IMR-90 (cell line): ENCODE results near the gene TOB2. TPM values are rescaled to one million over a fixed set of nuclear protein-coding genes. Genes with fewer than 3 reads are reported as not detected.

Source experiments
- ATAC-seq: fragments of 200-7000 bp; cut with Tn5 transposase; 2 replicates; pipeline ENCODE4 v1.9.1; 2020; ENCODE audit warnings: low read depth, mild to moderate bottlenecking, moderate library complexity
- BruUV-seq: library from RNA; stranded (reverse); fragments of 400-500 nt; replicated peaks from 2 replicates; lab custom pipeline; 2021; lab: Mats Ljungman, UMichigan
- CTCF ChIA-PET: fragments of 300-600 bp; formaldehyde crosslinking; extraction: SDS; loops from one replicate; lab custom pipeline; 2021; ENCODE audit warnings: antibody characterized with exemption; lab: Yijun Ruan, JAX
- POLR2A ChIA-PET: fragments of 300-600 bp; sonication (Branson Sonifier 250); formaldehyde crosslinking; loops from one replicate; lab custom pipeline; 2022; ENCODE audit warnings: antibody characterized with exemption; ENCODE audit not compliant: unreplicated experiment; lab: Charles Lee
- DNase-seq: peaks from one replicate; pipeline ENCODE4 v3.0.0; 2013
- H2AFZ ChIP-seq: replicated peaks from 2 replicates; pipeline ENCODE3; 2013; ENCODE audit warnings: low read length, mild to moderate bottlenecking; ENCODE audit not compliant: poor library complexity
- H2AK5ac ChIP-seq: 2 replicates; pipeline ENCODE4 v1.6.1; 2013; ENCODE audit warnings: low read depth, low read length, inconsistent platforms
- H2AK9ac ChIP-seq: replicated peaks from 2 replicates; pipeline ENCODE3; 2013; ENCODE audit warnings: mild to moderate bottlenecking, low read depth, low read length, moderate library complexity; ENCODE audit not compliant: poor library complexity
- H2BK120ac ChIP-seq: 2 replicates; pipeline ENCODE4 v1.6.1; 2013; ENCODE audit warnings: low read depth, low read length, inconsistent platforms
- H2BK15ac ChIP-seq: 3 replicates; pipeline ENCODE4 v1.6.1; 2013; ENCODE audit warnings: low read depth, low read length, inconsistent platforms
- H2BK20ac ChIP-seq: 2 replicates; pipeline ENCODE4 v1.6.1; 2013; ENCODE audit warnings: low read depth, mild to moderate bottlenecking, inconsistent platforms, low read length, moderate library complexity
- H2BK5ac ChIP-seq: 2 replicates; pipeline ENCODE4 v1.6.1; 2013; ENCODE audit warnings: mild to moderate bottlenecking, low read depth, low read length, inconsistent platforms; ENCODE audit not compliant: poor library complexity, severe bottlenecking
- H3K14ac ChIP-seq: replicated peaks from 2 replicates; pipeline ENCODE4 v1.6.1; 2013; ENCODE audit warnings: low read depth, low read length, inconsistent platforms
- H3K18ac ChIP-seq: 2 replicates; pipeline ENCODE4 v1.6.1; 2013; ENCODE audit warnings: low read depth, low read length, control low read depth
- H3K23ac ChIP-seq: 2 replicates; pipeline ENCODE4 v1.6.1; 2013; ENCODE audit warnings: low read depth, low read length, inconsistent platforms
- H3K27ac ChIP-seq: 2 replicates; pipeline ENCODE4 v1.5.1; 2013; ENCODE audit warnings: mild to moderate bottlenecking, control low read depth, low read length; ENCODE audit not compliant: insufficient read depth
- H3K27me3 ChIP-seq: 2 replicates; pipeline ENCODE4 v1.6.1; 2013; ENCODE audit warnings: low read length; ENCODE audit not compliant: control insufficient read depth, insufficient read depth
- H3K36me3 ChIP-seq: 2 replicates; pipeline ENCODE4 v1.6.1; 2013; ENCODE audit warnings: low read length, mixed read lengths; ENCODE audit not compliant: control insufficient read depth, insufficient read depth
- H3K4ac ChIP-seq: 2 replicates; pipeline ENCODE4 v1.6.1; 2013; ENCODE audit warnings: low read depth, low read length, inconsistent platforms
- H3K4me1 ChIP-seq: 2 replicates; pipeline ENCODE4 v1.6.1; 2013; ENCODE audit warnings: low read length, mixed read lengths; ENCODE audit not compliant: control insufficient read depth, insufficient read depth
- H3K4me2 ChIP-seq: 2 replicates; pipeline ENCODE4 v1.6.1; 2013; ENCODE audit warnings: low read depth, mild to moderate bottlenecking, control low read depth, low read length, moderate library complexity
- H3K4me3 ChIP-seq: 2 replicates; pipeline ENCODE4 v1.5.1; 2013; ENCODE audit warnings: low read depth, mild to moderate bottlenecking, control low read depth, low read length, moderate library complexity; ENCODE audit not compliant: insufficient read depth
- H3K56ac ChIP-seq: 2 replicates; pipeline ENCODE4 v1.6.1; 2013; ENCODE audit warnings: low read length, inconsistent platforms; ENCODE audit not compliant: insufficient read depth; ENCODE audit errors: extremely low read depth
- H3K79me1 ChIP-seq, 2 experiments: 2 replicates each; pipeline ENCODE4 v1.6.1; 2013; ENCODE audit warnings: low read length in 2 of 2, inconsistent platforms in 1 of 2, low read depth in 1 of 2
- H3K9ac ChIP-seq: 2 replicates; pipeline ENCODE4 v1.6.1; 2013; ENCODE audit warnings: low read depth, low read length, control low read depth
- H3K9me1 ChIP-seq: 2 replicates; pipeline ENCODE4 v1.6.1; 2013; ENCODE audit warnings: low read length, inconsistent platforms; ENCODE audit not compliant: insufficient read depth
- H3K9me3 ChIP-seq: 2 replicates; pipeline ENCODE4 v1.6.1; 2013; ENCODE audit warnings: low read length; ENCODE audit not compliant: control insufficient read depth, insufficient read depth
- H4K20me1 ChIP-seq: 2 replicates; pipeline ENCODE4 v1.6.1; 2013; ENCODE audit warnings: low read length, inconsistent platforms; ENCODE audit not compliant: insufficient read depth
- H4K5ac ChIP-seq: 2 replicates; pipeline ENCODE4 v1.6.1; 2013; ENCODE audit warnings: mild to moderate bottlenecking, low read depth, low read length, control low read depth
- H4K8ac ChIP-seq, 2 experiments: 2 replicates each; pipeline ENCODE4 v1.6.1; 2013; ENCODE audit warnings: low read depth in 2 of 2, low read length in 2 of 2, control low read depth in 1 of 2, inconsistent platforms in 1 of 2
- H4K91ac ChIP-seq: 2 replicates; pipeline ENCODE4 v1.6.1; 2013; ENCODE audit warnings: low read depth, low read length, inconsistent platforms; ENCODE audit not compliant: insufficient read depth
- BHLHE40 ChIP-seq: fragments of 150-350 bp; IDR thresholded peaks from 2 replicates; pipeline ENCODE4 v1.6.1; 2016; ENCODE audit warnings: mild to moderate bottlenecking, low read depth, low read length
- CEBPB ChIP-seq: IDR thresholded peaks from 2 replicates; pipeline ENCODE4 v1.6.1; 2012; ENCODE audit warnings: low read depth, low read length, improper control_type of control experiment
- CHD1 ChIP-seq: IDR thresholded peaks from 2 replicates; pipeline ENCODE4 v1.6.1; 2012; ENCODE audit warnings: low read depth, low read length, improper control_type of control experiment
- CTCF ChIP-seq: conservative IDR thresholded peaks from 2 replicates; pipeline ENCODE4 v1.5.1; 2012; ENCODE audit warnings: mild to moderate bottlenecking, low read depth, low read length, improper control_type of control experiment
- ELK1 ChIP-seq: fragments of 150-350 bp; IDR thresholded peaks from 2 replicates; pipeline ENCODE4 v1.6.1; 2016; ENCODE audit warnings: low read depth, mild to moderate bottlenecking, low read length, moderate library complexity, borderline replicate concordance
- FOS ChIP-seq: fragments of 150-350 bp; IDR thresholded peaks from 2 replicates; pipeline ENCODE4 v1.6.1; 2016; ENCODE audit warnings: low read depth, low read length
- MAFK ChIP-seq: IDR thresholded peaks from 2 replicates; pipeline ENCODE4 v1.6.1; 2012; ENCODE audit warnings: low read depth, low read length, improper control_type of control experiment
- MAZ ChIP-seq: IDR thresholded peaks from 2 replicates; pipeline ENCODE4 v1.6.1; 2012; ENCODE audit warnings: low read depth, mild to moderate bottlenecking, low read length, improper control_type of control experiment, moderate library complexity, borderline replicate concordance
- MXI1 ChIP-seq: IDR thresholded peaks from 2 replicates; pipeline ENCODE4 v1.6.1; 2012; ENCODE audit warnings: low read depth, mild to moderate bottlenecking, low read length, moderate library complexity, borderline replicate concordance
- NFE2L2 ChIP-seq: fragments of 150-350 bp; IDR thresholded peaks from 2 replicates; pipeline ENCODE4 v1.6.1; 2016; ENCODE audit warnings: low read depth, mild to moderate bottlenecking, low read length
- POLR2A ChIP-seq: IDR thresholded peaks from 2 replicates; pipeline ENCODE4 v1.6.1; 2012; ENCODE audit warnings: mild to moderate bottlenecking, low read depth, low read length
- RAD21 ChIP-seq: IDR thresholded peaks from 2 replicates; pipeline ENCODE4 v1.6.1; 2012; ENCODE audit warnings: low read length, improper control_type of control experiment
- RCOR1 ChIP-seq: IDR thresholded peaks from 2 replicates; pipeline ENCODE4 v1.6.1; 2012; ENCODE audit warnings: mild to moderate bottlenecking, low read length, improper control_type of control experiment; ENCODE audit not compliant: insufficient replicate concordance
- RFX5 ChIP-seq: IDR thresholded peaks from 2 replicates; pipeline ENCODE4 v1.8.0; 2012; ENCODE audit warnings: low read depth, mild to moderate bottlenecking, low read length, moderate library complexity
- SMC3 ChIP-seq: fragments of 150-350 bp; IDR thresholded peaks from 2 replicates; pipeline ENCODE4 v1.6.1; 2016; ENCODE audit warnings: low read depth, mild to moderate bottlenecking, antibody characterized with exemption, low read length, moderate library complexity
- WGBS, 2 experiments: methylation state at CpG; one replicate each; pipeline versions ENCODE4 v1.1.5 to v1.1.7; 2013; ENCODE audit warnings: missing lambda C conversion rate in 2 of 2; ENCODE audit not compliant: insufficient read length in 1 of 2; ENCODE audit errors: extremely low coverage in 2 of 2; 5-methylcytosine and 5-hydroxymethylcytosine counted together
- dilution Hi-C: fragments of 300-500 bp; cut with HindIII; formaldehyde crosslinking; loops from one replicate; pipeline ENCODE4 v1.14.3; 2018; ENCODE audit warnings: low sequenced_read_pairs; ENCODE audit not compliant: unreplicated experiment
- in situ Hi-C: fragments of 300-500 bp; cut with MboI; formaldehyde crosslinking; loops from 3 replicates; pipeline ENCODE4 v1.14.3; 2019; ENCODE audit warnings: low sequenced_read_pairs, inconsistent platforms, mixed read lengths
- intact Hi-C: fragments of 100-400 bp; cut with micrococcal nuclease; formaldehyde crosslinking; loops from 2 replicates; pipeline ENCODE4 v1.10.0; 2022
- polyA plus RNA-seq, 3 experiments: library from polyadenylated mRNA; depleted of rRNA; stranded (reverse); fragments of >200 nt; gene quantifications; 2 replicates each; pipeline ENCODE4 v1.2.3, GENCODE V29; 2012; ENCODE audit warnings: low replicate concordance in 1 of 3
- total RNA-seq: library from RNA; depleted of rRNA; stranded (reverse); fragments of >200 nt; gene quantifications from 2 replicates; pipeline ENCODE4 v1.2.3, GENCODE V29; 2012
- TF ChIP-seq, protein P1 (sequence below): fragments of 150-350 bp; IDR thresholded peaks from 2 replicates; pipeline ENCODE4 v1.6.1; 2017; ENCODE audit warnings: mild to moderate bottlenecking, antibody characterized with exemption, low read length, low read depth

Gene TOB2
- total and polyA plus RNA-seq, 2 of the 4 experiments (the other 2 are of a cell fraction) = 17.4 to 23.3 TPM

DNA sequence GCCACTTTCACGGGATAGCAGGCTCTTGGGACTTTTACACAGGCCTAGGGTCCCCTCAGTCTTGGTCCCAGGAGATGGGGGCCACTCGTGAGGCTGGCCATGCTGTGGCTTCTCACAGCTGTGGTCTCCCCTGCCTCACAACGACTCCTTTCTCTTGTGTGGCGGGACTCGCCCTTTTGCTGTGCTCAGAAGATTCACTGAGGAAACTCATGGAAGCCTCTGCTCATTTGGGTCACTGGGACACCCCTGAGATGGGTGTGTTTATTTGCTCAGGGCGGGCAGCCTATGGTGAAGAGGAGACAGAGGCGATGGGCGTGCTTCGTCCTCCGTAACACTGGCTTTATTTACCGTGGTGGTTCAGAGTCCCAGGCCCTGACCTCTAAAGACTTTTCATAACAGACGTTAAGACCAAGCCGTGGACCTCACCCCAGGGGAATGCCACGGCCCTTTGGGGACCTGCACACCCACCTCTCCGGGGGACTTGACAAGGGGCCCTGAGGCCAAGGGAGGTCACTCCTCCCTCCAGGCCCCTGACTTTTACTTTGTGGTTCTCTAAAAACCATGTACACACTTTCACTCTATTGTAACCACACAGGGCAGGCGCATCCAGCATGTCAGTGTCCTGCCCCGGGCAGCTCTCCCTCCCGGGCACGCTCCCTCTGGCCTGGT is 49.3 kb downstream of the TOB2 start:
- no peak overlapping the region for H3K18ac ChIP-seq
- H3K9me1 ChIP-seq = peaks cover 6% of the 10 kb centered on the region
- H2AFZ ChIP-seq = no peak overlapping the region
- ChIA-PET CTCF (no interaction called here), POLR2A (no interaction called here)
- H3K56ac ChIP-seq = no peak overlapping the region
- no peak overlapping the region for H3K14ac ChIP-seq
- intact Hi-C loops = no loop called here
- H2BK15ac ChIP-seq = no peak overlapping the region
- no peak overlapping the region for H3K27ac ChIP-seq
- in situ Hi-C loops = no loop called here
- H3K4me2 ChIP-seq = no peak overlapping the region
- H2BK5ac ChIP-seq = no peak overlapping the region
- H4K8ac ChIP-seq = no peak overlapping the region
- DNase-seq (no peak), ATAC-seq (no peak)
- H3K36me3 ChIP-seq = peaks cover 39% of the 10 kb centered on the region
- H2BK120ac ChIP-seq = no peak overlapping the region
- no peak overlapping the region for H4K5ac ChIP-seq
- H3K79me1 ChIP-seq = no peaks in the 10 kb centered on the region
- no TSS peak for BruUV-seq
- H3K4me1 ChIP-seq = peaks cover 6% of the 10 kb centered on the region
- no peak overlapping the region for H2AK5ac ChIP-seq
- H3K23ac ChIP-seq = no peak overlapping the region
- no peak overlapping the region for H3K4ac ChIP-seq
- dilution Hi-C loops = no loop called here
- no peak overlapping the region for H3K4me3 ChIP-seq
- TF ChIP-seq RCOR1 = no peak
- no peak for TF ChIP-seq MAFK
- TF ChIP-seq MXI1 = no peak
- TF ChIP-seq MAZ = no peak
- TF ChIP-seq, protein P1, sequence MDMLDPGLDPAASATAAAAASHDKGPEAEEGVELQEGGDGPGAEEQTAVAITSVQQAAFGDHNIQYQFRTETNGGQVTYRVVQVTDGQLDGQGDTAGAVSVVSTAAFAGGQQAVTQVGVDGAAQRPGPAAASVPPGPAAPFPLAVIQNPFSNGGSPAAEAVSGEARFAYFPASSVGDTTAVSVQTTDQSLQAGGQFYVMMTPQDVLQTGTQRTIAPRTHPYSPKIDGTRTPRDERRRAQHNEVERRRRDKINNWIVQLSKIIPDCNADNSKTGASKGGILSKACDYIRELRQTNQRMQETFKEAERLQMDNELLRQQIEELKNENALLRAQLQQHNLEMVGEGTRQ = no peak
- no peak for TF ChIP-seq CTCF
- no peak for TF ChIP-seq RFX5
- no peak for TF ChIP-seq POLR2A
- no peak for TF ChIP-seq BHLHE40
- TF ChIP-seq CHD1 = no peak
- TF ChIP-seq FOS = no peak
- no peak for TF ChIP-seq SMC3
- TF ChIP-seq NFE2L2 = no peak
- no peak for TF ChIP-seq CEBPB
- TF ChIP-seq RAD21 = no peak
- TF ChIP-seq ELK1 = no peak
- no peaks in the 10 kb centered on the region for H3K27me3 ChIP-seq
- no peak overlapping the region for H2AK9ac ChIP-seq
- H3K9ac ChIP-seq = no peak overlapping the region
- no peaks in the 10 kb centered on the region; the same call in 1 of the 2 replicates for H4K20me1 ChIP-seq
- WGBS, 2 experiments = 63% methylated on average over 2 of the region's 19 CpGs; no CpG with 5 or more reads in 1 of the 2 experiments
- H4K91ac ChIP-seq = no peak overlapping the region
- H3K9me3 ChIP-seq = no peaks in the 10 kb centered on the region
- H2BK20ac ChIP-seq = no peak overlapping the region
